KMS-11 (cell line): ENCODE data around the gene STMND1.

Experiments
- H2AFZ ChIP-seq: fragments of 200-600 bp; sonication (generic); 2 replicates; pipeline ENCODE4 v1.6.1; 2016; ENCODE audit warnings: antibody characterized with exemption, mixed run types, low read depth
- H3K27ac ChIP-seq: fragments of 200-600 bp; sonication (generic); 2 replicates; pipeline ENCODE4 v1.6.1; 2016; ENCODE audit warnings: mild to moderate bottlenecking, mixed run types
- H3K27me3 ChIP-seq: fragments of 200-600 bp; sonication (generic); 2 replicates; pipeline ENCODE4 v1.6.1; 2017; ENCODE audit warnings: mild to moderate bottlenecking, low read depth, mixed run types, moderate library complexity; ENCODE audit not compliant: insufficient read depth
- H3K36me3 ChIP-seq: fragments of 200-600 bp; sonication (generic); 2 replicates; pipeline ENCODE4 v1.6.1; 2017; ENCODE audit warnings: mild to moderate bottlenecking, mixed run types; ENCODE audit not compliant: insufficient read depth
- H3K4me1 ChIP-seq: fragments of 200-600 bp; sonication (generic); 2 replicates; pipeline ENCODE4 v1.6.1; 2016; ENCODE audit warnings: mild to moderate bottlenecking, low read depth, mixed run types; ENCODE audit not compliant: poor library complexity, severe bottlenecking
- H3K4me2 ChIP-seq: fragments of 200-600 bp; sonication (generic); 2 replicates; pipeline ENCODE4 v1.7.0; 2016; ENCODE audit warnings: mild to moderate bottlenecking, mixed run types
- H3K4me3 ChIP-seq: fragments of 200-600 bp; sonication (generic); IDR thresholded peaks from 2 replicates; pipeline ENCODE4 v1.6.1; 2017; ENCODE audit warnings: low read depth, low read length, mixed read lengths; ENCODE audit not compliant: insufficient read depth
- H3K79me2 ChIP-seq: fragments of 200-600 bp; sonication (generic); 2 replicates; pipeline ENCODE4 v1.6.1; 2016; ENCODE audit warnings: low read depth, mixed run types; ENCODE audit not compliant: insufficient read depth
- H3K9ac ChIP-seq: fragments of 200-600 bp; sonication (generic); 2 replicates; pipeline ENCODE4 v1.6.1; 2016; ENCODE audit warnings: mild to moderate bottlenecking, mixed run types
- H4K20me1 ChIP-seq: fragments of 200-600 bp; sonication (generic); 2 replicates; pipeline ENCODE4 v1.6.1; 2016; ENCODE audit warnings: mild to moderate bottlenecking, mixed run types; ENCODE audit not compliant: insufficient read depth
- CTCF ChIP-seq: fragments of 200-600 bp; sonication (generic); conservative IDR thresholded peaks from 2 replicates; pipeline ENCODE4 v1.6.1; 2017; ENCODE audit warnings: low read depth, mild to moderate bottlenecking, antibody characterized with exemption, low read length, moderate library complexity, mixed read lengths

Gene STMND1

GRCh38 chr6:17059022-17059421 lies 42.8 kb upstream of the STMND1 start:
- no peak overlapping the region for H3K27ac ChIP-seq
- H3K4me3 ChIP-seq = no peak overlapping the region
- no peaks in the 10 kb centered on the region for H4K20me1 ChIP-seq
- no peaks in the 10 kb centered on the region for H3K36me3 ChIP-seq
- no peaks in the 10 kb centered on the region for H3K4me1 ChIP-seq
- TF ChIP-seq CTCF = no peak
- no peaks in the 10 kb centered on the region for H3K27me3 ChIP-seq
- no peak overlapping the region for H2AFZ ChIP-seq
- no peak overlapping the region for H3K9ac ChIP-seq
- no peak overlapping the region for H3K4me2 ChIP-seq
- no peaks in the 10 kb centered on the region for H3K79me2 ChIP-seq

- Histone ChIP-seq H3K4me2 (no peak overlapping the region), H4K20me1 (no peaks in the 10 kb centered on the region), H2AFZ (no peak overlapping the region), H3K27me3 (no peaks in the 10 kb centered on the region), H3K9ac (no peak overlapping the region), H3K27ac (no peak overlapping the region), H3K36me3 (no peaks in the 10 kb centered on the region), H3K79me2 (no peaks in the 10 kb centered on the region), H3K4me1 (no peaks in the 10 kb centered on the region), H3K4me3 (no peak overlapping the region)
- no peak for TF ChIP-seq CTCF
These were observed 42.0 kb upstream of the STMND1 start for GRCh38 chr6:17059850-17060249.

GRCh38 chr6:17061097-17061496 lies 40.8 kb upstream of the STMND1 start:
- Histone ChIP-seq H3K79me2 (no peaks in the 10 kb centered on the region), H3K4me3 (no peak overlapping the region)

GRCh38 chr6:17062871-17063440 lies 38.9 kb upstream of the STMND1 start:
- H3K9ac ChIP-seq = no peak overlapping the region
- no peaks in the 10 kb centered on the region for H3K79me2 ChIP-seq
- H3K27ac ChIP-seq = no peak overlapping the region
- no peaks in the 10 kb centered on the region for H3K27me3 ChIP-seq
- no peak for TF ChIP-seq CTCF
- H3K4me2 ChIP-seq = no peak overlapping the region
- H2AFZ ChIP-seq = no peak overlapping the region
- no peaks in the 10 kb centered on the region for H3K36me3 ChIP-seq
- no peak overlapping the region for H3K4me3 ChIP-seq
- no peaks in the 10 kb centered on the region for H4K20me1 ChIP-seq
- no peaks in the 10 kb centered on the region for H3K4me1 ChIP-seq

More at GRCh38 chr6:17061097-17061496, 40.8 kb upstream of the STMND1 start:
- Histone ChIP-seq H3K27ac (no peak overlapping the region), H3K4me2 (no peak overlapping the region), H3K4me1 (no peaks in the 10 kb centered on the region), H4K20me1 (no peaks in the 10 kb centered on the region), H2AFZ (no peak overlapping the region), H3K36me3 (no peaks in the 10 kb centered on the region), H3K9ac (no peak overlapping the region), H3K27me3 (no peaks in the 10 kb centered on the region)
- TF ChIP-seq CTCF = no peak

GRCh38 chr6:17064975-17065374 lies 36.9 kb upstream of the STMND1 start:
- no peaks in the 10 kb centered on the region for H3K27me3 ChIP-seq
- no peaks in the 10 kb centered on the region for H4K20me1 ChIP-seq
- no peak overlapping the region for H3K9ac ChIP-seq
- H3K4me2 ChIP-seq = no peak overlapping the region
- H2AFZ ChIP-seq = no peak overlapping the region
- H3K79me2 ChIP-seq = no peaks in the 10 kb centered on the region
- no peak overlapping the region for H3K27ac ChIP-seq
- no peak for TF ChIP-seq CTCF
- H3K36me3 ChIP-seq = no peaks in the 10 kb centered on the region
- no peak overlapping the region for H3K4me3 ChIP-seq
- no peaks in the 10 kb centered on the region for H3K4me1 ChIP-seq
